Femur (tissue), 1 donor: ENCODE results near the gene CBLC.
"Not testable (repeated sequence)": the region's sequence is repeated elsewhere in the genome, so short reads cannot be mapped to it uniquely, and the experiment has no call there.

ENCODE experiments used
- DNase-seq: peaks from one replicate; pipeline ENCODE4 v3.0.0-alpha.2; 2017

Gene CBLC

DNA sequence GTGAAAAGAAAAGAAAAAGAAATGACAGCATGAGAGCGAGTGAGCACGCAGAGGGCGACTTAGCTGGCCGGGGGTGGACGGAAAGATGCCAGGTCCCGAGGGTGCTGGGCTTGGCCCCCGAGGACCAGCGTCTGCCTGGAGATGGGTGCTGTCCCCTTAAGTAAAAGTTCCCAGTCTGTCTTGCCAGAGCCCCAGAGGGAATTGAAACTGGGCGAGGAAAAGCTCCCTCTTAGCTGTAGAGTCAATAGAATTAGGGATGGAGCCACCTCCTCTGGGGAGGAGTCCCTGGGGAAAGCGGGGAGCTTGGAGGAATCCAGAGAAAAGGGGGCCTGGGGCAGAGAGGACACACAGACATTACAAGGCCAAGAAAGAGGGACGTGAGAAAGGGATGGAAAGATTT, 44.5 kb downstream of the CBLC start:
- no peak for DNase-seq

DNA sequence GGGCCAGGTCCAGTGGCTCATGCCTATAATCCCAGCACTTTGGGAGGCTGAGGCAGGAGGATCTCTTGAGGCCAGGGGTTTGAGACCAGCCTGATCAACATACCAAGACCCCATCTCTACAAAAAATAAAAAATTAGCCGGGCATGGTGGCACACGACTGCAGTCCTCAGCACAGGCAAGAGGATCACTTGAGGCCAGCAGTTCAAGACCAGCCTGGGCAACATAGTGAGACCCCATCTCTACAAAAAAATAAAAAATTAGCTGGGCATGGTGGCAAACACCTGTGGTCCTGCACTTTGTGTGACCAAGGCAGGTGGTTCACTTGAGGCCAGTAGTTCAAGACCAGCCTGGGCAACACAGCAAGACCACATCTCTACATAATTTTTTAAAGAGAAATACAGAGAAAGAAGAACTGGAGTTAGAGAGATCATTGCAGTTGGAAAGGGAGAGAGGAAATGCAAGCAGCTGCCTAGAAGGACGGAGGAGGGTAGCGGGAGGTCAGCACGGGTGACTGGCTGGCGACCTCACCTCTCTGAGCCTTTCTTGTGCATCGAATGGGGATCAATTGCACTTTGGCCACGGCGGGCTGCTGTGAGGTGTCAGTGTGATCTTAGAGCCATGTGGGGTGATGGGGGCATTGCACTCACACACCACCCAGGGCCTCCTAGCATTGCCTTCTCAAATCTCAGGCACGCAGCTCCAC, 45.1 kb downstream of the CBLC start:
- DNase-seq, result no peak

DNA sequence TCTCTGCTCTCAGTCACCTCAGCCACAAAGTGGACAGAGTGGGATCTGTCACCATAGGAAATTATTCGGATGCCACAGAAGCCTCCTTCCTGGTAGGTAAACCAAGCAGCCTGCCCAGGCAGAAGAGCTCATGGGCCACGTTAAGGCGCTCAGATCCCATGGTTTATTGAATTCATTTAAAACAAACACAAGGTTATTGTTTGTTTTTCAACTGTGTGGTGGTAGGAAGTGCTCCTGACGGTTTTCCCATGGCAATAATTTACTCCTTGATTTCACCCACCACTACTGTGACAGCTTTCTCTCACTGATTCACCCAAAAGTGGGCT, 45.6 kb downstream of the CBLC start:
- no peak for DNase-seq

DNA sequence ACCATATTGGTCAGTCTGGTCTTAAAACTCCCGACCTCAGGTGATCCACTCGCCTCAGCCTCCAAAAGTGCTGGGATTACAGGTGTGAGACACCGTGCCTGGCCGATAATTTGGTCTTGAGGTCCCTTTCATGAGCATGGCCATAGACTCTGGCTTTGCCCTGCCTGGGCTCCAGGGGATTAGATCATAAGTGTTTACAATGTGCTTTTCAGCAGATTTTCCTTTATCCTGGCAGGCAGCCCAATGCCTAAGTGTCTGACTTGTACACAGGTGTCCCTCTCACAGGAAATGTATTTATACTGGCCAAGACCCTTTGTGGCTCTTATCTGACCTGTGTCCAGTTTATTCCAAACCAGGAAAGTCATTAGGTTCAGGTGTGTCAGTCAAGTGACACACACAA, 47.1 kb downstream of the CBLC start:
- DNase-seq, result no peak

DNA sequence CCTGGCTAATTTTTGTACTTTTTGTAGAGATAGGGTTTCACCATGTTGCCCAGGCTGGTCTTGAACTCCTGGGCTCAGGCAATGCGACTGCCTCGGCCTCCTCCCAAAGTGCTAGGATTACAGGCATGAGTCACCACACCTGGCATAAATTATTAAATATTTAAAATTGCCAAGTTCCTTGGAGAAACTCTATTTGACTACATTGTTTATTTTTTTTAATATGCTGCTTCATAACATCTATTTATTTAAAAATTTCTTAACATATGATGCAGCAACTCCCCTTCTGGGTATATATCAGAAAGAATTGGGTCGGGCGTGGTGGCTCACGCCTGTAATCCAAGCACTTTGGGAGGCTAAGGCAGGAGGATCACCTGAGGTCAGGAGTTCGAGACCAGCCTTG, 55.2 kb downstream of the CBLC start:
- not testable (repeated sequence) for DNase-seq

DNA sequence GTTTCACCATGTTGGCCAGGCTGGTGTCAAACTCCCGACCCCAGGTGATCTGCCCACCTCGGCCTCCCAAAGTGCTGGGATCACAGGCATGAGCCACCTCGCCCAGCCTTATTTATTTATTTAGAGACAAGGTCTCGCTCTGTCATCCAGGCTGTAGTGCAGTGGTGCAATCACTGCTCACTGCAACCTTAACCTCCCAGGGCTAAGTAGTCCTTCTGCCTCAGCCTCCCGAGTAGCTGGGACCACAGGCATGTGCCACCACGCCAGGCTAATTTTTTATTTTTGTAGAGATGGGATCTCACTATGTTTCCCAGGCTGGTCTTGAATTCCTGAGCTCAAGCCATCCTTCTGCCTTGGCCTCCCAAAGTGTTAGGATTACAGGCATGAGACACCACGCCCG, 56.7 kb downstream of the CBLC start:
- not testable (repeated sequence) for DNase-seq

DNA sequence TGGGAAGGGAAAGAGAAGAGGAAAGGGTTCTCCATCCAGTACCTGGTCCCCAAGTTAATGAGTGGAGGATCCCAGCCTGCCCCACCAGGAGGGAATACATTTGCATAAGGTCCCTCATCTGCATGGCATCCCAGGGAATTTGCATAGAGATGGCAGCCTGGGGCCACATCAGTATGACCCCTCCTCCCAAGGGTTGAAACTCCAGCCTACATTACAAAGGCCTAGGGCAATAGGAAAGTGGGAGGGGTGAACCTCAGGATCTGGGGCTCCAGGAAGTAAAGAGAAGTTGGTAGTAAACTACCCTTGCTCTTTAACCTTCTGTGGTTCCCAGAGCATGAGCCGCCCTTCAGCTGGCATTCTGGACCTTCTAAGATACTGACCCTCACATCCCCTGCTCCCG, 61.6 kb downstream of the CBLC start:
- no peak for DNase-seq

DNA sequence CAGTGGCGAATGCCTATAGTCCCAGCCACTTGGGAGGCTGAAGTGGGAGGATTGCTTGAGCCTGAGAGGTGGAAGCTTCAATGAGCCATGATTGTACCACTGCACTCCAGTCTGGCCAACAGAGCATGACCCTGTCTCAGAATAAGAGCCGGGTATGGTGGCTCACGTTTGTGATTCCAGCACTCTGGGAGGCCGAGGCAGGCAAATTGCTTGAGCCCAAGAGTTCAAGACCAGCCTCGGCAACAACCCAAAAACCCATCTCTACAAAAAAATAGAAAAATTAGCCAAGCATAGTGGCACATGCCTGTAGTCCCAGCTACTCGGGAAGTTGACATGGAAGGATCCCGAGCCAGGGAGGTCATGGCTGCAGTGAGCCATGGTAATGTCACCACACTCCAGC, 63.1 kb downstream of the CBLC start:
- no peak for DNase-seq

DNA sequence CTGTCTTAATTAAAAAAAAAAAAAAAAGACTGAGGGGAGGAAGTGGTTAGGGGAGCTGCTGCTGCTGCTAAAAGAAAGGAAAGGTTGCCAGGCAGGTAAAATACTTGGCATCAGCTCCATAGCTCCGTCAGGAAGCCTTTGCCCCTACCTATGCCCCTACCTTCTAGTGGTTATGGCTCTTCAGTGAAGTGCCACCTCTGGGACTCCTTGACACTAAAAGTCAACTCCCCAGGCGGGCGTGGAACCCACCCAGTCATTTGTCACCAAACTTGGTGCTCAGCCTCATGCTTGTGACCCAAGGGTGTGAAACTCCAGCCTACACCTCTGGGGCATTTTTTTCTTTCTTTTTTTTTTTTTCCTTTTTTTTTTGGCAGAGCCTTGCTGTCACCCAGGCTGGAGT, 63.5 kb downstream of the CBLC start:
- DNase-seq, result no peak

DNA sequence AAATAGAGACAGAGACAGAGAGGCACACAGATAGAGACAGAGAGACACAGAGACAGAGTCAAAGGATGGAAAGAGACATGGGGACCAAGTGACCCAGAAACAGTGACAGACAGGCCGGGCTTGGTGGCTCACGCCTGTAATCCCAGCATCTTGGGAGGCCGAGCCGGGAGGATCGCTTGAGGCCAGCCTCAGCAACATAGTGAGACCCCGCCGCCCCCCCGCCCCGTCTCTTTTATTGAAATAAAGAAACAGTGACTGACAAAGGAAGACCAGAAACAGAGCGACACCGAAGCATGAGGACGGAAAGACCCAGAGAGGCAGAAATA, 67.6 kb downstream of the CBLC start:
- DNase-seq, result no peak

DNA sequence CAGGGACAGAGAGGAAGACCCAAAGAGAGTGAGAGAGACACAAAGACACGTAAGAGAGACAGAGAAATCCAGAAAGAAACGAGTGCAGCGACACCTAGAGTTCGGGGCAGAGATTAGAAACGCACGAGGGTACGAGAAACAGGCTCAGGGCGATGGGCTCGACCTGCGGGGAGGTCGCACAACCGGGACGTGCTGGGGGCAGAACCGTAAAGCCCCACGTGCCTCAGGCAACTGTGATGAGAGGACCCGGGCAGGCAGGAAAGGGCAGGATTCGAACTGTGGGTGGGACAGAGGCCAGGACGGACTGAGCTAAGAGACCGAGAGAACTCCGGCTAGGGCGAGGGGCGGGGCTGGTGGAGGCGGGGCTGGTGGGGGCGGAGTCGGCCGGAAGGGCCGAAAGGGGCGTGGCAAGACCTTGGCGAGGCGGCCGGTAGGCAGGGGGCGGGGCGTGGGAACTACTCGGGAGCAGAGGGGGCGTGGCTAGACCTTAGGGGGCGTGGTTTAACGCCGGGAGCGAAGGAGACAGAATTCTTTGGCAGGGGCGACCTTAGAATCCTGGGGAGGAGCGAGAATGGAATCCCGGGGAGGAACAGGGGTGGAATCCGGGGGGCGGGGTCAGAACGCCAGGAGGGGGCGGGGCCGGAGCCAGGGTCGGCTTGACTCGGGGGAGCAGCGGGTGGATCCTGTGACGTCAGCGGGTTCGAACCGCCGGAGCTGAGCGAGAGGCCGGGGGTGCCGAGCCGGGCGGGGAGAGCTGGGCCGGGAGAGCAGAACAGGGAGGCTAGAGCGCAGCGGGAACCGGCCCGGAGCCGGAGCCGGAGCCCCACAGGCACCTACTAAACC, 68.1 kb downstream of the CBLC start, which contains the start of gene NECTIN2:
NECTIN2 (plus strand) TSS at position 686 of the 843 bp plus-strand sequence. CDS start 229 bp downstream, outside the sequence.
- peak; percentile 99 for DNase-seq

DNA sequence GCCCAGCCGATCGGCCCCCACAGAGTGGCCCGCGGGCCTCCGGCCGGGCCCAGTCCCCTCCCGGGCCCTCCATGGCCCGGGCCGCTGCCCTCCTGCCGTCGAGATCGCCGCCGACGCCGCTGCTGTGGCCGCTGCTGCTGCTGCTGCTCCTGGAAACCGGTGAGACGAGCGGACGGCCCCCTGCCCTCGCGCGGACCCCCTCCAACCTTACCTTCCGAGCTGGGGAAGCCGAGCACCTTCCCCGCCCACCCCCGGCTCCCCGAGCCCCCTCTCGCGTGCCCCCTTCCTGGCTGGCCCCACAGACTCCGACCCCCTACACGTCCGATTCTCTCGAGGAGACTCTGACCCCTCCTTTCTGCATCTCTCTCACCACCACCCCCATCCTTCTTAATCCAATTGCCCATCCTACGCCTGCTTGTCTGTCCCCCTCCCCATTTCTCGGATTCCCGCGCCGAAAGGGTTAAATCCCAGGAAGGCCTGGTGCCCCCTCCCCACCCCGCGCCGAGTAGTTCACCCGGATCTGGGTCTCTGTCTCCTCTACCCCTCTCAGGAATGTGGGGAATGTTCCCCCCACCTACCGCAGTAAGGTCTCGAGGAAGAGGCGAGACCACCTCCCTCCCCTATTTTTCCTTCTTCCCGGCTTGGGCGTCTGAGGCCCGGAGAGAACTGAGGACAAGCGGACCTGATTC, 68.9 kb downstream of the CBLC start:
- DNase-seq, result peak; percentile 71

DNA sequence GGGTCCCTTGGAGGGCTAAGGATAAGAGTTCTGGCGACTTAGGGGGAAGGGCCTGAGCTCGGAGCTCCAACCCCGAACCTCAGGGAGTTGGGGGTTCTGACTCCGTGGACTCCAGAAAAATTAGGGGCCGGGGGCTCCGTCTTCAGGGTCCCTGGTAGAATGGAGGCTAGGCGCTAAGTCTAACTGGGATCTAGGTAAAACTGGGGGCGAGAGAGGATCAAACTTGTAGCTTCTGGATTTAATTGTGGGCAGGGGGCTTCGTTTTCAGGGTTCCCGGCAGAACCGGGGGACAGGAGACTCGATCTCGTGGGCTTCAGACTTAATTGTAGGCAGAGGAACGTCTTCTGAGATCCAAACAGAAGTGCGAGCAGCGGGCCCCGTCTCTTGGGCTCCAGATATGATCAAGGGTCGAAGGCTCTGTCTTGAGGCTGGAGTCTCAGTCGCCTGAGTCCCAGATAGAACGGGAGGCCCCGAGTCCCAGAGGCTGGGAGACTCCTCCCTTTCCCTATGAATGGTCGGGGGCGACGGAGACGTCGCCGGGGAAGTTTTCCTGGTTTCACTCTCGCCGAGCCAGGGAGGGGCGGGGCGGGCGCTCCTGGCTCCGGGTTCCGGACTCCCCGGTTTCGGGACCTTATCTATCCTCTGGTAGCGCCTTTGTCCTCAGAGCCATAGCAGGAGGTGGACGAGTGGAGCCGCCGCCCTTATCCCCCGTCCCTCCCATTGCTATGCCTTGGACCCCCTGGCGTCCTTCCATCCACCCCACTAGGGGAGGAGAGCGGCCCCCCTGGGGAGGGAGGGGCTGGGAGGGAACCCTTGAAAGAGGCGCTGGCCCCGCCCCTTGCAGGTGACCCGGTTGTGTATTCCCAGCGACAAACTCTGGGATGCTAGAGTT, 69.7 kb downstream of the CBLC start:
- DNase-seq, result peak; percentile 80

DNA sequence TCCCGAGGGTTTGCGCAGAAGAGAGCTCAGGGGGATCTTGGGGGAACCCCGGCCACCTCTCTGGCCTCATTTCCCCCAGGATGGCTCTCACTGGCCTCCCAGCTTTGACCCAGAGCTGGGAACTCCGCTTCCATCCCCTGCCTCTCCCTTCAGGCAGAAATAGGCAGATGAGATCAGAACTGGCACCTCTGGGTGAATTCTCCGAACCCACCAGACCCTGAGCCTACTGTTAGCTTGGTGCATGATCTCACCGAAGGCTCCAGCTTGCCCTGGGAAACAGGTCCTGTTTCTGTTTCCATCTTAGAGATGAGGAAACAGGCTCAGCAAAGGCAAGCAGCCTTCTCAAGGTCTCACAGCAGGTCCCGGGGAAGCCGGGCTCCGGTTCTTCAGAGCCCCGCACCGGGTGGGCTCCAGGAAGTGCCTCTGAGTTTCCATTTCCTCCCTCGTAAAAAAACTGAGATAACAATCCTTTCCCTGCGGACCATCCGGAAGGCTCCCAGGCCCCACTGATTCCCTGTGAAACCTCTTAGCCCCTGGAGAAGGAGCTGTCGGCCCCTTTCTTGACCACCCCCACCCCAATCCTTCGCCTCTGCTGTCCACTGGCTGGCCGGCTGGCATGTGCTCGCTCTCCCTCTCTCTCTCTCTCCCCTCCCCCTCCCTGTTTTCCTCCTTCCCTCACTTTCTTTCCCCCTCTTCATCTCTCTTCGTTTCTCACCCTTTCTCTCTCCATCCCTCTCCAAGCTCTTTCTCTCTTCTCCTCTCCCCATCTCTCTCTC, 70.5 kb downstream of the CBLC start:
- DNase-seq, result peak; percentile 58

DNA sequence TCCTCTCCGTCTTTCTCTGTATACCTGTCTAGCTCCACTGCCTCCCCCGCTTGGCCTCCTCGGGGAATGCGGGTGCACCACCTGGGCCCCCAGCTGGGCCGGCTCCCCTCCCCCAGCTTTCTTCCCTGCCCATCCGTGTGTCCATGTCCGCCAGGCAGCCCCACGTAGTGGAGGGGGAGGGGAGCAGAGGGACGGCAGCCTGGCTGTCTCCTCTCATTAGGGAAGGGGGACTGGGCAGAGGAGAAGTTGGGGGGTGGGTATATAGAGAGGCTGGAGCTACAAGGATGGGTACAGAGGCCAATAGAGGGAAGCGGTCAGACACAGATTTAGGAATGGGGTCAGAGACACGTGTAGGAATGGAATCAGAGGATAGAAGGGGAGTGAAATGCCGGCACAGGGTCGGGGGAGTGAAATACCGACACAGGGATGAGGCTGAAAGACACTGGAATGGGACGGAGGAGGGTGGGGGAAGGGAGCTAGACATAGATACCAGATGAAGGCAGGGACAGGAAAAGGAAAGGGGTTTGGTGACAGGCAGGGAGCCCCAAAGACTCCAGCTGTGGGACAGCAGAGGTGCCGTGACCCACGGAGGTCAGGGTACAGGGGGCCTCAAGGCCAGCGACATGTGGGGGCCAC, 71.2 kb downstream of the CBLC start:
- peak; percentile 44 for DNase-seq
